Activated T-cell treated with anti-CD3 and anti-CD28 coated beads, Interleukin-2, amount 50 U/mL, for 4 hours (primary cell): ENCODE measurements around the gene FKBP2. TPM values are rescaled to one million over a fixed set of nuclear protein-coding genes. Genes with fewer than 3 reads are reported as not detected.

ENCODE experiments used
- ATAC-seq, 2 donors: fragments of 200-7000 bp; cut with Tn5 transposase; one replicate each; pipeline ENCODE4 v1.10.0; 2021
- DNase-seq: peaks from one replicate; pipeline ENCODE4 v3.0.0-alpha.2; 2020
- H3K27me3 Mint-ChIP-seq: one replicate; pipeline ENCODE4 v1.8.0; 2021; ENCODE audit warnings: low read depth, mixed read lengths
- H3K36me3 Mint-ChIP-seq: one replicate; pipeline ENCODE4 v1.8.0; 2022; ENCODE audit warnings: mixed read lengths; ENCODE audit not compliant: insufficient read depth
- H3K4me1 Mint-ChIP-seq: one replicate; pipeline ENCODE4 v1.8.0; 2021; ENCODE audit warnings: low read depth, mixed read lengths
- H3K4me3 Mint-ChIP-seq: one replicate; pipeline ENCODE4 v1.8.0; 2021; ENCODE audit warnings: mild to moderate bottlenecking, moderate library complexity, mixed read lengths
- H3K9me3 Mint-ChIP-seq: one replicate; pipeline ENCODE4 v1.8.0; 2021; ENCODE audit warnings: mixed read lengths
- total RNA-seq, 3 donors: library from RNA; stranded (reverse); gene quantifications; one replicate each; pipeline ENCODE4 v1.2.1, GENCODE V29; 2021

Gene FKBP2
- 10 to 100 TPM; 43.3 to 48.9 (median 44.4) TPM for total RNA-seq

- peak; percentile 97 for DNase-seq
- Mint-ChIP-seq H3K36me3 (peaks cover 2% of the 10 kb centered on the region), H3K9me3 (no peaks in the 10 kb centered on the region), H3K4me1 (peaks cover 33% of the 10 kb centered on the region), H3K4me3 (peak within 1 kb of the TSS; percentile 89), H3K27me3 (no peaks in the 10 kb centered on the region)
- peak; percentile 72 to 73 for ATAC-seq
Measured at GRCh38 chr11:64240435-64241240, at the start of gene FKBP2. Gene FKBP2, plus strand, starts transcription at chr11:64241095. Its CDS starts 1,293 bp downstream, at chr11:64242388.

- H3K36me3 Mint-ChIP-seq: peaks cover 38% of the 10 kb centered on the region
- H3K4me3 Mint-ChIP-seq: no peak overlapping the region
- H3K9me3 Mint-ChIP-seq: no peaks in the 10 kb centered on the region
- H3K4me1 Mint-ChIP-seq: peaks cover 28% of the 10 kb centered on the region
- no peak for DNase-seq
- no peak for ATAC-seq
- H3K27me3 Mint-ChIP-seq: no peaks in the 10 kb centered on the region
Measured at GRCh38 chr11:64192434-64192833, 48.5 kb upstream of the FKBP2 start.

- peaks cover 11% of the 10 kb centered on the region for H3K4me1 Mint-ChIP-seq
- H3K27me3 Mint-ChIP-seq: no peaks in the 10 kb centered on the region
- no peaks in the 10 kb centered on the region for H3K9me3 Mint-ChIP-seq
- peaks cover 41% of the 10 kb centered on the region for H3K36me3 Mint-ChIP-seq
- no peak for DNase-seq
- no peak for ATAC-seq
- no peak overlapping the region for H3K4me3 Mint-ChIP-seq
Measured at GRCh38 chr11:64196626-64197025, 44.3 kb upstream of the FKBP2 start.

- H3K36me3 Mint-ChIP-seq: peaks cover 46% of the 10 kb centered on the region
- DNase-seq (no peak), ATAC-seq (no peak)
- no peak overlapping the region for H3K4me3 Mint-ChIP-seq
- H3K27me3 Mint-ChIP-seq: no peaks in the 10 kb centered on the region
- H3K4me1 Mint-ChIP-seq: peaks cover 3% of the 10 kb centered on the region
- H3K9me3 Mint-ChIP-seq: no peaks in the 10 kb centered on the region
Measured at GRCh38 chr11:64198511-64198910, 42.4 kb upstream of the FKBP2 start.

- Mint-ChIP-seq H3K4me1 (peaks cover 28% of the 10 kb centered on the region), H3K4me3 (no peak overlapping the region), H3K9me3 (no peaks in the 10 kb centered on the region), H3K36me3 (peaks cover 37% of the 10 kb centered on the region), H3K27me3 (no peaks in the 10 kb centered on the region)
- DNase-seq (no peak), ATAC-seq (no peak)
Measured at GRCh38 chr11:64201543-64201942, 39.4 kb upstream of the FKBP2 start.

GRCh38 chr11:64202992-64203391, 37.9 kb upstream of the FKBP2 start:
- DNase-seq (no peak), ATAC-seq (no peak)
- Mint-ChIP-seq H3K4me1 (peaks cover 30% of the 10 kb centered on the region), H3K9me3 (no peaks in the 10 kb centered on the region), H3K27me3 (no peaks in the 10 kb centered on the region), H3K36me3 (peaks cover 35% of the 10 kb centered on the region), H3K4me3 (no peak overlapping the region)

- Mint-ChIP-seq H3K27me3 (no peaks in the 10 kb centered on the region), H3K4me3 (no peak overlapping the region), H3K9me3 (no peaks in the 10 kb centered on the region), H3K4me1 (peaks cover 32% of the 10 kb centered on the region), H3K36me3 (peaks cover 35% of the 10 kb centered on the region)
- DNase-seq (no peak), ATAC-seq (no peak)
Measured at GRCh38 chr11:64203421-64204079, 37.3 kb upstream of the FKBP2 start.

- Mint-ChIP-seq H3K36me3 (peaks cover 38% of the 10 kb centered on the region), H3K4me1 (peaks cover 37% of the 10 kb centered on the region), H3K27me3 (no peaks in the 10 kb centered on the region), H3K4me3 (no peak overlapping the region), H3K9me3 (no peaks in the 10 kb centered on the region)
- ATAC-seq: no peak
- no peak for DNase-seq
Measured at GRCh38 chr11:64204080-64204440, 36.8 kb upstream of the FKBP2 start.

- H3K36me3 Mint-ChIP-seq: peaks cover 41% of the 10 kb centered on the region
Measured at GRCh38 chr11:64204464-64204989, 36.4 kb upstream of the FKBP2 start.

GRCh38 chr11:64206457-64207255, 34.2 kb upstream of the FKBP2 start, which contains the start of gene FERMT3:
Gene FERMT3, plus strand, starts transcription at chr11:64206721. Its CDS starts 644 bp downstream, at chr11:64207365.
- DNase-seq (peak; percentile 68), ATAC-seq (peak; percentile 41 to 58)
- no peaks in the 10 kb centered on the region for H3K27me3 Mint-ChIP-seq
- peaks cover 38% of the 10 kb centered on the region for H3K36me3 Mint-ChIP-seq
- no peaks in the 10 kb centered on the region for H3K9me3 Mint-ChIP-seq
- H3K4me3 Mint-ChIP-seq: peak within 1 kb of the TSS; percentile 96
- peaks cover 40% of the 10 kb centered on the region for H3K4me1 Mint-ChIP-seq

More at GRCh38 chr11:64204464-64204989, 36.4 kb upstream of the FKBP2 start:
- ATAC-seq: peak in 1 of 2 donors; percentile 23
- no peaks in the 10 kb centered on the region for H3K27me3 Mint-ChIP-seq
- peak overlapping the region; percentile 62 for H3K4me3 Mint-ChIP-seq
- H3K4me1 Mint-ChIP-seq: peaks cover 40% of the 10 kb centered on the region
- no peaks in the 10 kb centered on the region for H3K9me3 Mint-ChIP-seq
- peak; percentile 77 for DNase-seq

GRCh38 chr11:64207256-64208085, 33.4 kb upstream of the FKBP2 start:
- DNase-seq: peak; percentile 76
- Mint-ChIP-seq H3K27me3 (no peaks in the 10 kb centered on the region), H3K36me3 (peaks cover 40% of the 10 kb centered on the region), H3K4me1 (peaks cover 42% of the 10 kb centered on the region), H3K9me3 (no peaks in the 10 kb centered on the region), H3K4me3 (peak overlapping the region; percentile 96)
- peak; percentile 78 to 79 for ATAC-seq

GRCh38 chr11:64208086-64208795, 32.7 kb upstream of the FKBP2 start:
- no peaks in the 10 kb centered on the region for H3K9me3 Mint-ChIP-seq

More at GRCh38 chr11:64208086-64208795, 32.7 kb upstream of the FKBP2 start:
- peaks cover 39% of the 10 kb centered on the region for H3K36me3 Mint-ChIP-seq
- peaks cover 44% of the 10 kb centered on the region for H3K4me1 Mint-ChIP-seq
- no peak for ATAC-seq
- no peaks in the 10 kb centered on the region for H3K27me3 Mint-ChIP-seq
- H3K4me3 Mint-ChIP-seq: peak overlapping the region; percentile 96
- no peak for DNase-seq
